ENCODE results near the gene SGCA. TPM values are rescaled to one million over a fixed set of nuclear protein-coding genes. Genes with fewer than 3 reads are reported as not detected.

Gene SGCA
- total RNA-seq, 1 donor: not detected

DNA sequence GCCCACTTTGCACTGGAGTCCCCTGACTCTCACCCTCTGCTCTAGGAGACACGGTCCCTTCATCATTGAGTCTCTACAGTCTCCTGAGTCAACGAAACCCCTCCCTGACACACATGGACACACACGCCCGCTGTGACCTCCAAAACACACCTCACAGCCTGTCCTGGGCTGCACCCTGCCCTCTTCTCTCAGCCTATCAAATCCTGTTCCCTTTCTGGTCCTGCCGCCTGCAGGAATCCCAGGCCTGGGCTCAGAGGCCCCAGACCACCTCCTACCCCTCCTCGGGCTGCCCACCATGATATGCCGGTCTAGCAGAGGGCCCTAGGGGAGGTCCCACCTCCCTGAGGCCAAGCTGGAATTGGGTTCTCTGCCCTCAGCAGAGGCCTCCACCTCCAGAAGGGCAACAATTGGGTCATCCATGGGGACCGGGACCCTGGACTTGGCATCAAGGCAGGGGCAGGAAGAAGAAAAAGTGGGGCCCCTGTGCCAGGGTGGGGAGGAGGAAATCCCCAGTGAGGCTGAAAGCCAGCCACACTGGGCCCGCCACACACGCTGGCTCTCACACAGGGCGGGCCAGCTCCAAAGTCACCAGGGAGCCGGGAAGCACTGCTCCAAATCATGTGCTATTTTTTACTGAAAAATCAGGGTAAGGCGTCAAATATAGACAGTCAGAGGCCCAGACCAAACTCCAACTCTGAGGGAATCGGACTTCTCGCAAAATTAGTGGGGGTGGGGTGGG is 18.7 kb upstream of the SGCA start:
- TF ChIP-seq, protein P1, sequence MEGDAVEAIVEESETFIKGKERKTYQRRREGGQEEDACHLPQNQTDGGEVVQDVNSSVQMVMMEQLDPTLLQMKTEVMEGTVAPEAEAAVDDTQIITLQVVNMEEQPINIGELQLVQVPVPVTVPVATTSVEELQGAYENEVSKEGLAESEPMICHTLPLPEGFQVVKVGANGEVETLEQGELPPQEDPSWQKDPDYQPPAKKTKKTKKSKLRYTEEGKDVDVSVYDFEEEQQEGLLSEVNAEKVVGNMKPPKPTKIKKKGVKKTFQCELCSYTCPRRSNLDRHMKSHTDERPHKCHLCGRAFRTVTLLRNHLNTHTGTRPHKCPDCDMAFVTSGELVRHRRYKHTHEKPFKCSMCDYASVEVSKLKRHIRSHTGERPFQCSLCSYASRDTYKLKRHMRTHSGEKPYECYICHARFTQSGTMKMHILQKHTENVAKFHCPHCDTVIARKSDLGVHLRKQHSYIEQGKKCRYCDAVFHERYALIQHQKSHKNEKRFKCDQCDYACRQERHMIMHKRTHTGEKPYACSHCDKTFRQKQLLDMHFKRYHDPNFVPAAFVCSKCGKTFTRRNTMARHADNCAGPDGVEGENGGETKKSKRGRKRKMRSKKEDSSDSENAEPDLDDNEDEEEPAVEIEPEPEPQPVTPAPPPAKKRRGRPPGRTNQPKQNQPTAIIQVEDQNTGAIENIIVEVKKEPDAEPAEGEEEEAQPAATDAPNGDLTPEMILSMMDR (IDR thresholded peaks at IDR 0.05; ENCODE audit: extremely low read depth, low read depth, low read length): no peak
- Histone ChIP-seq H4K20me1 (ENCODE audit: insufficient read depth, low read length) (peaks cover 64% of the 10 kb centered on the region), H3K4me2 (ENCODE audit: insufficient read depth, low read length) (peak overlapping the region; percentile 95), H3K9me3 (ENCODE audit: low read depth, low read length) (no peaks in the 10 kb centered on the region), H3K27ac (ENCODE audit: low read depth, low read length) (peak overlapping the region; percentile 78), H3K4me3 (ENCODE audit: insufficient read depth, low read length) (peak overlapping the region; percentile 84), H3K4me1 (ENCODE audit: insufficient read depth, low read length) (peaks cover 34% of the 10 kb centered on the region), H3K27me3 (ENCODE audit: insufficient read depth, low read length) (no peaks in the 10 kb centered on the region), H2AFZ (ENCODE audit: low read length) (no peak overlapping the region), H3K79me2 (ENCODE audit: insufficient read depth, low read length) (peaks cover 87% of the 10 kb centered on the region), H3K36me3 (ENCODE audit: insufficient read depth, low read length) (peaks cover 34% of the 10 kb centered on the region)
- DNase-seq (ENCODE audit: insufficient read length, low spot score, missing footprints): peak; percentile 94

DNA sequence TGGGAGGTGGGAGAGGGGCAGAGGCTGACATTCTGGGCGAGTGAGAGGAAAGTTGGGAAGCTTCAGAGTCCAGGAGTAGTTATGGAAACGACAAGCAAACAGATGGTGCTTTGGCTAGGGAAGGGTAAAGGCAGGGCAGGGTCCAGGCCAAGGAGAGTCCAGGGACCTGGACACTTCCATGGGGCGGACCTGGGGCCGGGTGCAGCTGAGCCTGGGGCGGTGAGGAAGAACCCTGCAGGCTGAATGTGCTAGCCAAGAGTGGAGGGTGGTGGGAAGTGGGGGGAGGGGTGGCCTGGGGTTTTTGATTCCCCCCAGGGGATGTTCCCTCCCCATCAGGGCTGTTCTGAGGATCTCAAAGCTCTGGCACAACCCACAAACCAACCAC is 18.0 kb upstream of the SGCA start:
- H3K27me3 ChIP-seq (ENCODE audit: insufficient read depth, low read length): no peaks in the 10 kb centered on the region
- no peak overlapping the region for H2AFZ ChIP-seq (ENCODE audit: low read length)
- H3K79me2 ChIP-seq (ENCODE audit: insufficient read depth, low read length): peaks cover 80% of the 10 kb centered on the region
- peak; percentile 97 for DNase-seq (ENCODE audit: insufficient read length, low spot score, missing footprints)
- H3K27ac ChIP-seq (ENCODE audit: low read depth, low read length): peak overlapping the region; percentile 78
- no peaks in the 10 kb centered on the region for H3K9me3 ChIP-seq (ENCODE audit: low read depth, low read length)
- peak overlapping the region; percentile 84 for H3K4me3 ChIP-seq (ENCODE audit: insufficient read depth, low read length)
- TF ChIP-seq, protein P1 (IDR thresholded peaks at IDR 0.05; ENCODE audit: extremely low read depth, low read depth, low read length): no peak
- peaks cover 26% of the 10 kb centered on the region for H3K36me3 ChIP-seq (ENCODE audit: insufficient read depth, low read length)
- H3K4me2 ChIP-seq (ENCODE audit: insufficient read depth, low read length): peak overlapping the region; percentile 95
- H4K20me1 ChIP-seq (ENCODE audit: insufficient read depth, low read length): peaks cover 56% of the 10 kb centered on the region
- peaks cover 41% of the 10 kb centered on the region for H3K4me1 ChIP-seq (ENCODE audit: insufficient read depth, low read length)

DNA sequence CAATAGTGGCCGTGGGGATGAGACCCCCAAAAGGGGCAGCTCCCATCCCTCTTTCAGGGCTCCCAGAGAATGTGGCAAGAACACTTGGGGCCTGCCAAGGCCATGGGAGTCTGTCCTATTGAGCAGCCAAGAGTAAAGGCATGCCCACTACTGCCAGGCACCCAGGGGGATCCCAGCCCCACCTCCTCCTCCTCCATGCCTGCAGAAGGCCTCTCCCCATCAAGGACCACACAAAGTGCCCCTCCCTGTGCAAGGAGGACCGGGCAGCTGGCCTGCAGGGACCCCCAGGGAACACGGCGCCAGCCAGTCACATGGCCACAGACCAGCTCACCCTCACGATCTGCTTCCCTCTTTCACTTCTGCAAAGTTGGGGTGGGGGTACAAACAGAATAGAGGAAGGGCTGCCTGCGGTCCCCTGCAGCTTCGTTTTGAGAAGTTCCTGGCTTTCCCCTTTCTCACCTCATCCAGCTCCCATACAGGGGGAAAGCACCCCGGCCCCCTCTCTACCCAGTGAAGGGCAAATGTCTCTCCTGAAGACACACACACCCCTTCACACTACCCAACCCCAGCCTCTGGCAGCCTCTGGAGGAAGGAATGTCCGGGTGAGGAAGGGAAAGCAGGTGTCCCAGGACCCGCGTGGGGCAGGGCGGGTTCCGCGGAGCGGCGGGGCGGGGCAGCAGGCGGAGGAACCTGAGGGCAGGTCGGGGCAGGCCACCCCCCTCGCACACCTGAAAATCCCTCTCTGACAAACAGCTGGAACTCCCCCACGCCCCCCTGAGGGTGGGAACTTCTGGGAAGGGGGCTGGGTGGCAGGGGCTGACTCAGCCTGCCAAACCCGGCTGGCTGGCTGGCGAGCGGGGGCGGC is 17.3 kb upstream of the SGCA start:
- Histone ChIP-seq H3K4me1 (ENCODE audit: insufficient read depth, low read length) (peaks cover 42% of the 10 kb centered on the region), H3K79me2 (ENCODE audit: insufficient read depth, low read length) (peaks cover 74% of the 10 kb centered on the region), H3K27ac (ENCODE audit: low read depth, low read length) (peak overlapping the region; percentile 78), H2AFZ (ENCODE audit: low read length) (no peak overlapping the region), H3K4me3 (ENCODE audit: insufficient read depth, low read length) (peak overlapping the region; percentile 84), H3K36me3 (ENCODE audit: insufficient read depth, low read length) (peaks cover 20% of the 10 kb centered on the region), H3K27me3 (ENCODE audit: insufficient read depth, low read length) (no peaks in the 10 kb centered on the region), H3K4me2 (ENCODE audit: insufficient read depth, low read length) (peak overlapping the region; percentile 95), H3K9me3 (ENCODE audit: low read depth, low read length) (no peaks in the 10 kb centered on the region), H4K20me1 (ENCODE audit: insufficient read depth, low read length) (peaks cover 52% of the 10 kb centered on the region)
- TF ChIP-seq, protein P1 (IDR thresholded peaks at IDR 0.05; ENCODE audit: extremely low read depth, low read depth, low read length): peak; percentile 14
- peak; percentile 98 for DNase-seq (ENCODE audit: insufficient read length, low spot score, missing footprints)

DNA sequence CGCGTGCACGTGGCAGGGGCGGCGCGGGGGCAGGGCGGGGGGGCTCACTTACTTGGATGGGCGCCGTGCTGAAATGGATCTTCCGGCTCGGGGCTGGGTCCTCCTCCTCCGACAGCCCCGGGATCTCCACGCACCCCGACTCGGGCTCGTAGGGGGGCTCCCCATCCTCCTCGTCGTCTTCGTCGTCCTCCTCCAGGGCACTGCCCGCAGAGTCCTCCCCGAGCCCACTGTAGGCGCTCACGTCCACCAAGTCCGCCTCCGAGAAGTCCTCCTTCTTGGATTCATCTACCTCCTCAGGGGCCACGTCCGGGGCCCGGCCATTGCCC is 16.8 kb upstream of the SGCA start:
- Histone ChIP-seq H3K79me2 (ENCODE audit: insufficient read depth, low read length) (peaks cover 68% of the 10 kb centered on the region), H3K36me3 (ENCODE audit: insufficient read depth, low read length) (peaks cover 15% of the 10 kb centered on the region), H3K4me3 (ENCODE audit: insufficient read depth, low read length) (peak overlapping the region; percentile 84), H3K27me3 (ENCODE audit: insufficient read depth, low read length) (no peaks in the 10 kb centered on the region), H3K27ac (ENCODE audit: low read depth, low read length) (peak overlapping the region; percentile 70), H2AFZ (ENCODE audit: low read length) (no peak overlapping the region), H3K9me3 (ENCODE audit: low read depth, low read length) (no peaks in the 10 kb centered on the region), H4K20me1 (ENCODE audit: insufficient read depth, low read length) (peaks cover 46% of the 10 kb centered on the region), H3K4me1 (ENCODE audit: insufficient read depth, low read length) (peaks cover 47% of the 10 kb centered on the region), H3K4me2 (ENCODE audit: insufficient read depth, low read length) (peak overlapping the region; percentile 95)
- TF ChIP-seq, protein P1 (IDR thresholded peaks at IDR 0.05; ENCODE audit: extremely low read depth, low read depth, low read length): no peak
- no peak for DNase-seq (ENCODE audit: insufficient read length, low spot score, missing footprints)

Data from osteoblast (primary cell).